Globus pallidus (tissue), 1 donor: Measurements from ENCODE around the gene TPCN1.

Source experiments
- DNase-seq: peaks from one replicate; pipeline ENCODE4 v3.0.0-alpha.2; 2015; ENCODE audit warnings: low spot score

Gene TPCN1

GRCh38 chr12:113287146-113287898 is 66.1 kb downstream of the TPCN1 start:
- DNase-seq, result no peak

- no peak for DNase-seq
Measured at GRCh38 chr12:113287899-113288282, 66.6 kb downstream of the TPCN1 start.

DNA sequence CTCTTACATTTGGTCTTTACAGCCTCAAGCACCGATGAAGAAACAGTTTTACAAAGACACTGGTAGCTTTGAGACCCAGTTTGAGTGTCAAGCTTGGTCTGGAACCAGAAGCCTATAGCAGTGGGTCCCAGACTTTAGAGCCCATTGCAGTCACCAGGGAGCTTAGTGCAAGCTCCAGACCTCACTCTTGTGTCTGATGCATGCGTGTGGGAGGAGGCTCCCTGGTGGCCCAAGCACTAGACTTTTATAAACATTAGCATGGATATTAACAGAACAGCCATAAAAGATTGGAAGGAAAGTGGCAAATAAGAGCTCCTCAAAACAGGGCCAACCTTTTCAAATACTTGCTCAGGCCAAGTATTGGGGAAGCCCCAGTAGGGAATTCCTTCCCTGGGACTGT is 68.1 kb downstream of the TPCN1 start:
- DNase-seq, result no peak

GRCh38 chr12:113290506-113290905 is 69.2 kb downstream of the TPCN1 start:
- no peak for DNase-seq

DNA sequence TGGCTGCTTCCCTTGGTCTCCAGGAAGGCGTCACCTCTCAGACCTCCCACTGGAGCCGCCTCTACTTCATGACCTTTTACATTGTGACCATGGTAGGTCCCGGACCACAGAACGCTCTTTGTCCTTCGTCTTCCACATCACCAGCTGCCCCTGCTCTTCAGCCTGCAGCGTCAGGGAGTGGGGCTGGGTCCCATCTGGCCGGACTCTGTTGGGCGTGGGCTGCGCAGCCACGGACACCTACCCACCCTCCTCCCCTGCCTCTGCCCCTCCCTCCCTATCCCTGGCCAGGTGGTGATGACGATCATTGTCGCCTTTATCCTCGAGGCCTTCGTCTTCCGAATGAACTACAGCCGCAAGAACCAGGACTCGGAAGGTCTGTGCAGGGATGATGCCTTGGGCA is 70.3 kb downstream of the TPCN1 start:
- DNase-seq, result peak; percentile 32

- DNase-seq, result no peak
Measured at GRCh38 chr12:113292091-113292490, 70.8 kb downstream of the TPCN1 start.

DNA sequence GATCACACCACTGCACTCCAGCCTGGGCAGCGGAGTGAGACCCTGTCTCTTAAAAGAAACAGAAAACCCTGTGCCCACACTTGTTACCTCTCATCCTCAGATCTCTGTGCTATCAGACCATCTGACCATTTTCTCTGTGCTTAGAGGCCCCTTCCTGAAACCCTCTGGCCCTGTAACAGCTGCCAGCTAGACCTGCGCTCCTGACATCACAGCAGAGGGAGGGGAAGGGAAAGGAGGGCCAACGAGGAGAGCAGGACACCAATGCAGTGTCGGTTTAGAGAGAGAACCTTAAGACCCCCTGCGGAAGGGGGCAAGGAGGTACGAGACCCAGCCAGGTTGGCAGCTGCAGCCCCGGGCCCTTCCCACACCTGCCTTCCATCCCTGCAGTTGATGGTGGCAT is 71.3 kb downstream of the TPCN1 start:
- no peak for DNase-seq

- no peak for DNase-seq
Measured at GRCh38 chr12:113293100-113293499, 71.8 kb downstream of the TPCN1 start.

DNA sequence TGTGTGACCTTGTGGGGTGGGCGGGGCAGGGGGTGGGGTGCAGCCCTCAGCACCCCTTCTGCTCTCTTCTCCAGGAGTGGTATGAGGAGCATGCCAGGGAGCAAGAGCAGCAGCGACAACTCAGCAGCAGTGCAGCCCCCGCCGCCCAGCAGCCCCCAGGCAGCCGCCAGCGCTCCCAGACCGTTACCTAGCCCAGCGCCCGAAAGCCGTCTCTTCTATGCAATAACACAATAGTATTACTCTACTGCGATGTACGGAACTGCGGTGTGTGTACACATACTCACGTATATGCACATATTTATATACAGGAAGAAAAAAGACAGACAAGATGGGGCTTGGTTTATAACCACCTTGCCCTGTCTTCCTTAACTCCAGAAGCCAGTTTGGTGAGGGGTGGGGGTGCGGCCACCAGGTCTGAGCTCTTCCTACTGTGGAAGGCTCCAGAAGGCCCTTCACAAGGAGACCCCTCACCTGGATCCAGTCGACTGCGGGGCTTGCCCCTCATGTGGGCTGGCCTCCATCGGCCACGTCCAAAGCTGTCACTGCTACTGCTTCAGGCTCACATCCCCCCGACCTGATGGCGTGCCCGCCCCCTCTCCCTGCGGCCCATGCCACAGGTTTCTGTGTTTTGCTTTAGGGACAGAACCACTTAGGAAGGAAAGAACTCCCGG is 74.8 kb downstream of the TPCN1 start:
- no peak for DNase-seq

DNA sequence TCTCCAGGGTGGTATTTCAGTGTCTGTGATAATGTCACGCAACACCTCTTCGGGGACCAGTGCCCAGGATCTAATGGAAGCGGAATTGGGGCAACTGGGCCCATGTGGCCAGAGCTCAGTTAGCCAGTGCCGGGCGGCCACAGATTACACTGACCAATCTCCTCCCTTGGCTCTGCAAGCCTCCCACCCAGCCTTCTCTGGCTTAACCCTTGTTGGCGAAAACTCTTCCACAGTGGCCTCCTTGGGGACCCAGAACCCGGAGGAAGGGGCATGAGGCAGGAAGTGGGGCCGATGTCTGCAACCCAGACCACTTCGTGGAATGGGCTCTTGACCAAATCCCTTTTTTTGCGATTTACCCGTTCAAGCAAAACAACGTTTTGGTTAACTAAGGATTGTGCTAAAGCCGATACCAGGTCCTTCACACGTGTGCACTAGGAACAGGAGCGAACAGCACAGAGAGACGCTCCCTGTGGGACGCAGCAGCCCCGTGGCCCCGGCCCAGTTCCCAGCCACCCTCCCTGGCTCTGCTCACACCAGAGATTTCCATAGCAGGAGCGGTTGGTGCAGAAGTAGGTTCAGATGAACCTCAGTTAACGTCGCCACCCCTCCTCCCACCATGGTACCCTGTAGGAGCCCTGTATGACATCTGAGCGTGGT is 75.4 kb downstream of the TPCN1 start:
- DNase-seq, result no peak

DNA sequence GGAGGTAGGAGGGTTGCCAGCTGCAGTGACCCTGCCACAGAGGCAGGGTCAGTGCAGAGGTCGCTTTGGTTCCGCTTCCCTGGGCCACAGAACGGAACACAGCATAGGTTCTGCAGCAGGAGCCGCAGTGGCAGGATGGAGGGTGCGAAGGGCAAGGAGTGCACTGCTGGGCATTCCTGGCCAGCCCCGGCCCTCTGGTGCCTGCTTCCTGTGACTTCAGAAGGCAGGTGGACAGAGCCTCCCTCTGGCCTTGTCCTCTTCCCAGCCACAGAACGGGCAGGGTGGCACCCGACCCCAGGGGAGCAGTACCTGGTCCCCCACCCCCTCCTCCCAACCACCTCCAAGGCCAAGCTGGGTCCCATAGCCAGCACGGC is 75.9 kb downstream of the TPCN1 start:
- no peak for DNase-seq

- DNase-seq, result no peak
Measured at GRCh38 chr12:113297621-113298471, 76.6 kb downstream of the TPCN1 start.

DNA sequence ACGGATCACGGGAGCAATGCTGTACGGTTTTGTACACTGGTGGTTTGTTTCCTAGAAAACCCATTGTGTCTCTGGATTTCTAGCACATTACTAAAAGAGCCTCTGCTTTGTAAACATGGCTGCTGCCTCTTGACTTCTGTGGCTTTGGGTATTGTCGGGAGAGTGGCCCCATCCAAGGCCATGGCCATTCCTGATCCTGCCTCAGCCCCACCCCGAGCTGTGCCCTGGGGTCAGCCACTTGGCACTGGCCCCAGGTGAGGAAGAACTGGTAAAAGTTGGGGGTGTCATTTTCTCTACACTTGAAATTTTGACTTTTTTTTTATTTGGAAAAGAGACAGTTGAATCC is 77.2 kb downstream of the TPCN1 start:
- DNase-seq, result no peak

DNA sequence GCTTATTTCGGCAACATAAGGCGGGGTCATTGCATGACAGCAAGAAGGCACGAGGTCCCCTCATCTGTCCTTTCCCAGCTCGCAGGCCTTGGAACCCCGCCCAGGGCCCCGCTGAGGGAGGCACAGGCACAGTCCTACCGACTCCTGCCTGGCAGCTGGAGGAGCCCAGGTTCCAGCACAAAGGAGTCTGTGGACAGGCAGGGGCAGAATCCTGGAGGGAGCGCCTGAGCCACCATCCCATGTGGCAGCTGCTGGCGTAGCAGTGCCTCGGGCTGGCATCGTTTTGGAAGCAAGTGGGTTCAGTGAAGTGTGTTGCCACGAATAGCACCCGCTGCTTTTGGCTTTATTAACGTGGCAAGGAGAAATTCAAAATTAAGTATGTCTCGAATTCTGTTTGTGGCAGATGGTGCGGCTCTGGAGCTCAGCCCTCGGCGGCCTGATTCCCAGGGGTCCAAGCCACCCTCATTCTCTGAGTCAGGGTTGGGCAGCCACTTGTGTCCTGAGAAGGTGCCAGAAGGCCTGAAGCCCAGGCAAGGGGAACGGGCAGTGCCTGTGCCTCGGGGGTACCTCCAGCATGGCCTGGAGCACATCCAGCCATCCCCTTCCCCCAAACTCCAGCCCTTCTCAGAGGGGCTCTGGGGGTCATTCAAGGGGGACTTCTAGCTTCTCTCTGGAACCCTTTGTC is 77.7 kb downstream of the TPCN1 start:
- peak; percentile 63 for DNase-seq

DNA sequence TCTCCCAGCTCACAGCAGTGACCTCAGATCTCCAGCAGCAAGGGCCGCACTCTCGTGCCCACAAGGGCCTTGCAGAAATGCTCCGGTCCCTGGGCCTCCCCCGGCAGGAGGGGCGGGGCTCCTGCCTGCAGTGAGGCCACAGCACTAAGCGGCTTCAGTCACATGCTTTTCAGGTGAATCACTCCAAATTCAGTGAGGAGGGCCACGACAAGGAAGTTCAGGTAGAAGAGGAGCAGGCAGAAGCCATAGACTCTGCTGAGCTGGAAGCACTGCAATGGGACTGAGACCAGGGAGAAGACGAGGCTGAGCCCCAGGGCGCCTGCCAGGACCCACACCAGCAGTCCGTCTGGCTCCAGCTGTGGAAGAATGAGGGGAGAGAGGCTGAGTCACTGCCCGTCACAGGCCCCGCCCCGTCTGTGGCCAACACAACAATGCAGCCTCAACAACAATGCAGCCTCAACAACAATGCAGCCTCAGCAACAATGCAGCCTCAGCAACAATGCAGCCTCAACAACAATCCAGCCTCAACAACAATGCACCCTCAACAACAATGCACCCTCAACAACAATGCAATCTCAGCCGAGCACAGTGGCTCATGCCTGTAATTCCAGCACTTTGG is 78.5 kb downstream of the TPCN1 start:
- DNase-seq, result peak; percentile 47

DNA sequence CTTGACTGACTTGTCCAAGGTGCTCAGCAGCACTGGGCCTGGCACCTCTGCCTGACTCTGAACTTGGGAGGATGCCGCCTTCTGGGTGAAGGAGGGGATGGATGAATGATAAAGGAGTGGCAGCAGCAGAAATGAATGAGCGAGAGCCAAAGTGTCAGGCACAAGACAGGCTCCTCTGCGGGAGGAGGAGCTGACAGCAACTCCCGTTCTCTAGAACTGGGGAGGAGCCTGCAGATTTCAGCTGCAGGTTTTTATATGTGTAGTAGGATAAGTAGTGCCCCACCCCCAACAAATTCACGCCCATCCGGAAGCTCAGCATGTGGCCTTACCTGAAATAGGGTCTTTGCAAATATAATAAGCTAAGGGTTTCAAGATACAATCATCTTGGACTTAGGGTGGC is 80.5 kb downstream of the TPCN1 start:
- no peak for DNase-seq

GRCh38 chr12:113302466-113302865 is 81.2 kb downstream of the TPCN1 start:
- DNase-seq, result no peak

GRCh38 chr12:113302886-113303640 is 81.8 kb downstream of the TPCN1 start:
- no peak for DNase-seq

DNA sequence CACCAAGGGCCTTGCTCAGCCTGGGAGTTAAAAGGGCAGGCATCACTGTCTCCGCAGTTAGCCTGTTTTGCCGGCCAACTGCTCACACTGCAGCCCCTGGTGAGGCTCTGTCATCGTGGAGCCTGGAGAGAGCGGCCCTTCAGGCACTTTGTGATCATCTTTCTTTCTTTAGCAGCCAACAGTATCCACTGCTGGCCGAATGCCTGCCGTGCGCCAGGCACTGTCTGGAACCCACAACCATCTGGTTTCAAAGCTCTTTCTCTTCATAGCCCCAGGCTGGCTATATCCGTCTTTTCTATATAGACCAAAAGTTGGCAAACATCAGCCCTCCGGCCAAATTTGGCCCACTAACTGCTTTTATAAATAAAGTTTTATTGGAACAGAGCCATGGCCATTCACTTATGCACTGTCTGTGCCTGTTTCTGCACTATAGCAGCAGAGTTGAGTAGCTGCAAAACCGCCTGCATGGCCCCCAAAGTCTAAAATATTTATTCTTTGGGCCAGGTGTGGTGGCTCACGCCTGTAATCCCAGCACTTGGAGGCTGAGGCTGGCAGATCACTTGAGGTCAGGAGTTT is 84.1 kb downstream of the TPCN1 start:
- DNase-seq, result no peak

DNA sequence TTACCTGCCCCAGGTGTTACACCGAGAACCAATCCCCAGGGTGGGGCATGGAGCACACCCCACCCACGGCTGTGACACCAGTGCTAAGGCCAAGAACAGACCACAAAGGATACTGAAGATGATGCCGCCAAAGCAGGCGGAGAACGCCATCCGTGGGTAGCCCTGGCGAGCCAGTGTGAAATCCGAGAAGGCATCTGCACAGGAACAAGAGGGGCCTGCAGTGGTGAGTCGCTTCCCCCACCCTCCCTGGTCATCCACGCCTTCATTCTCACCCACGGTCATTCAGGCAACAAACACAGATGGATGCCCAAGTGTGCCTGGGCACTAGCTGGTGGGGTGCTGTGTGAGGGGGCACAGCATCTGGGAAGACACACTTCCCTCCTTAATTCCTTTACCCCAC is 85.1 kb downstream of the TPCN1 start:
- DNase-seq, result no peak
